GM18951 (cell line): Measurements from ENCODE around the gene KCNQ1OT1.

ENCODE experiments used
- POLR2A ChIP-seq: IDR thresholded peaks from 4 replicates; pipeline ENCODE4 v1.6.1; 2011; ENCODE audit warnings: mild to moderate bottlenecking; ENCODE audit not compliant: insufficient read length, insufficient read depth; ENCODE audit errors: extremely low read depth
- in situ Hi-C: fragments of 300-500 bp; cut with MboI; formaldehyde crosslinking; loops from one replicate; pipeline ENCODE4 v1.12.0; 2022; ENCODE audit warnings: low sequenced_read_pairs, mixed read lengths, inconsistent platforms; ENCODE audit not compliant: unreplicated experiment

The KCNQ1OT1 gene

DNA sequence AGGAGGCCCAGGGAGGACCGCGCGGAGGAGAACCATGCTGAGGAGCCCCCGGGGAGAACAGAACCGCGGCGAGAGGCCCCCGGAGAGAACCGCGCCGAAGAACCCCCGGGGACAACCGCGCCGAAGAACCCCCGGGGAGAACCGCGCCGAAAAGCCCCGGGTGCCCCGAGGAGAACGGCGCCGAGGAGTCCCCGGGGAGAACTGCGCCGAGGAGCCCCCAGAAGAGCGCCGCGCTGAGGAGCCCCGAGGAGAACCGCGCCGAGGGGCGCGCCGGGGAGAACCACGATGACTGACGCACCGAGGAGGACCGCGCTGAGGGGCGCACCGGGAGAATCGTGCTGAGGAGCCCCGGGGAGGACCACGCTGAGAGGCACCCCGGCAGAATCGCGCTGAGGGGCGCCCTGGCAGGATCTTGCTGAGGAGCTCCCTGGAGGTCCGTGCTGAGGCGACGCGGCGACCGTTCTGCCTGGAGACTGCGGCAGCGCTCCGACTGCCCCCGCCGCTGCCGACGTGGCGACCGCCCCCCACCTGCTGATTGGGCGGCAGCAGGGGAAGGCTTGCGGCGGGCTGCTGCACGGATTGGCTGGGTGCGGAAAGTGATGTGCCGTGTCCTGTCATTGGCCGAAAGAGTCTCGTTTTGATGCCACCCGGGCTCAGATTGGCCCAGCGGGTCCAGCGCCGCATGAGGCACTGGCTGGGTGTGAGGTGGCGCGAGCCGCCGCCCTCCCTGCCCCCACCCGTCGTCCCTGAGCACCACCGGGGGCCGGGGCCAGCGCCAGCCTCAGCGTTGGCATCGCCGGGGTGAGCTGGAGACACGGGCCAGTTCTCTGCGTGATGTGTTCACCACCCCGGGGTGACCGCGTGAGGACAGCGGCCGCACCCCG, at the start of gene KCNQ1OT1:
TSS of gene KCNQ1OT1 (minus strand) at position 464 of the 884 bp plus-strand sequence.
- in situ Hi-C loops, result no loop called here
- peak; percentile 98 for TF ChIP-seq POLR2A

DNA sequence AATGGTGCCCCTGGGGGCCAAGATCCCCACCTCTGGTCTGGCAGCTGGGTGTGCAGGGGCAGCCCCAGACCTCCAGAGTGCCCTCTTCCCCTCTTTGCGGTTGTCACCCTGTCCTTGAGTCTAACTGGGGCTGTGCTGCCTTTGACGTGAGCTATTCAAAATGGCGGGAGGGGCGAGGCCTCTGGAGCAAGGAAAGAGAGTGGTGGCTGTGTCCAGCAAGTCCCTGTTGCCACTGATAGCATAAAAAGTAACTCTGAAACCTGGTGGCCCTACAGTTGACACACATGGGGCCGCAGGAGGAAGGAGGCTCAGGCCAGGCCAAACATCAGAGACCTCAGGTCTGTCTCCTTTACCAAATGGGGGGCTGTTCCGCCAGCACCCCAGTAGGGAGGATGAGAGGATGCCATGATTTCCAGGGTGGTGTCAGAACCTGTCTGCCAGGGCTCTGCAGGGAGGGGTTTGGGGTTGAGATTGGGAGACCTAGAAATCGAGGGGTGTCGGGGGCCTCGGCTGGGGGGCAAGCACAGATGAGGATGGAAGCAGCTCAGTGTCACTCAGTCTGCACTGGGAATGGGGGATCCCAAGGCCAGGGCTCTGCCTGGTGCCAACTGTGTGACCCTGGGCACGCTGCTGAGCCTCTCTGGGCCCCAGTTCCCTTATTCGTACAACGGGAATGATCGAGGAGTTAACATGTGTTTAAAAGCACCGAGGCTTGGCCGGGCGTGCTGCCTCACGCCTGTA, 49.2 kb upstream of the KCNQ1OT1 start:
- TF ChIP-seq POLR2A, result no peak
- in situ Hi-C loops, result no loop called here

- TF ChIP-seq POLR2A, result no peak
- in situ Hi-C loops, result no loop called here
Observed at GRCh38 chr11:2748061-2748813, 48.4 kb upstream of the KCNQ1OT1 start.

- no peak for TF ChIP-seq POLR2A
- in situ Hi-C loops, result no loop called here
Observed at GRCh38 chr11:2747248-2748027, 47.6 kb upstream of the KCNQ1OT1 start.

- no peak for TF ChIP-seq POLR2A
- in situ Hi-C loops, result no loop called here
Observed at GRCh38 chr11:2746401-2747247, 46.8 kb upstream of the KCNQ1OT1 start.

DNA sequence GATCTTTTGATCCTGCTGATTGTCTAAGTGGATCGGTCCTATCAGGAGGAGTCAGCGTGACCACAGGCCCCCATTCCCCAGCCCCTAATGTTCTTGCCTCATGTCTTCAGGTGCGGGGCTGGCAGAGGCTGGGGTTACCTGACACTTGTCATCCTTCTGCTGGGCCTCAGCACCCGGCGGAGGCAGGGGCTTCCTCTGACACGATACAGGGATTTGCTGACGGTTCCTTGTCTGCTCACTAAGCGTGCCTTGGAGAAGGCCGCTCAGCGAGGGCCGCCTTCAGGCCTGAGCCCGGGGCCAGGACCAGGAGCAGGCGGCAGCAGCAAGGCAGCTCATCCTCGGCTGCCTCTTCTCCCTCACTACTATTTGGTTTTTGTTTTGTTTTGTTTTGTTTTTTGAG, 45.7 kb upstream of the KCNQ1OT1 start:
- TF ChIP-seq POLR2A, result no peak
- in situ Hi-C loops, result no loop called here

GRCh38 chr11:2744166-2744565, 44.4 kb upstream of the KCNQ1OT1 start:
- TF ChIP-seq POLR2A, result no peak
- in situ Hi-C loops, result no loop called here

DNA sequence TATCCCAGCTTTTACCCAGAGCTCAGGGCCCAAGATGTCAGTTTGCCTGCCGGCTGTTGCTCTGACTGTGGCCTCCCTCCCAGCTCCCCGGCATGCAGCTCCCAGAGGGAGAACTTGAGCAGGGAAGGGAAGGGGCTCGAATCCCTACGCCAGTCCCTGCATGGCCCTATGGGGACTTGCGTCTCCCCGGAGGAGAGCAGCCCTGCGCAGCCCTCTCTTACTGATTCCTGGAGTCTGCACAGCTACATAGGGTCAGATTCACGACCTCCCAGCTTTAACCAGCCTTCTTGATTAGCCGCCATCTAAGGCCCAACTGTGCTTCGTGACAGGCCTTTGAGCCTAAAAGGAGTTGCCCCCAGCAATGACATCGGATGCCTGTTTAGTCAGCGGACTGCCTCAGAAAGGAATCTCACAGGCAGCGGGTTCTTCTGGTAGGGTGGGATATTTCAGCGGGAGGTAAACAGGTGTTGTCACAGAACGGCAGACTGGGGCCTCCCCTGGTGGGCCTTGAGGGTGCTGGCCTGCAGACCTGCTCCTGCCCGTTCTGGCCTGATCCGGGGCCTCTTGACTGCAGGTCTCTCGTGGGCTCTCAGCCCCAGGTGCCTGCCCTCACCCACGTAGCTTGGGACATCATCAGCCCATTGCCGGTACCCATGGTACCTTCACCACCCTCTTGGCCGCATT, 43.8 kb upstream of the KCNQ1OT1 start:
- in situ Hi-C loops, result no loop called here
- no peak for TF ChIP-seq POLR2A

GRCh38 chr11:2742611-2743426, 43.0 kb upstream of the KCNQ1OT1 start:
- in situ Hi-C loops, result no loop called here
- TF ChIP-seq POLR2A, result no peak

- no peak for TF ChIP-seq POLR2A
- in situ Hi-C loops, result no loop called here
Observed at GRCh38 chr11:2742201-2742600, 42.4 kb upstream of the KCNQ1OT1 start.

DNA sequence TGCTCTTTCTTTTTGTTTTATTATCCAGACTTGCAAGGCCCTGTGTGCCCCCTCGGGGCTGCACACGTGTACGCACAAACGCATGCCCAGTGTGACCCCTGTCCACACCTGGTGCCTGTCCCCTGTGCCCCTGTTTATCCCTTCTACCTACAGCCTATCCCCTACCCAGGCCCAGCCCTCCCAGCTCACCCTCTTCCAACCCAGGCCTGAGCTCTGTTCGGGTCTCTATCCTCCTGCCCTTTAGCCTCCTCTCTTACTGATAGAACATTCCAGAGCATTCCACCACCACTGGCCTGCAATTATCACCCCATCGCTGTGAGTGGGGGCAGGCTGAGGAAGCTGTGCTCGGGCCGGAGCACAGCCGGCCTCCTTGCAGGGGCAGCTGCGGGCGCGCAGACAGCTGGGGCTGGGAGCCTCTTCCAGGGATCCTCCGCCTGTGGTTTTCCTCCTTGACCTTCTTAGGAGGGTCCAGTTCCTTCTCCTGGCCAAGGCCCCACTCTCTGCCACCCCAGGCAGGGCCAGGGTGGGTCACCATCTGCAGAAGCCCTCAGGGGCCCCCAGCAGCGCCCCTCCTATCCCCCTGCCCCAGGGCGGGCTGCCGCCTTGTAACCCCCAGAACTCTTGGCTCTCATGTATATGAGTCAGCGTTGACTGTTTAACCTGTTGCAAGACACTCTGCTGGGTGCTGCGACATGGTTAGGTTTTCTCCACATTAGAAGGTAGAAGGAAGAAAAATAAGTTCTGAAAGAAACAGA, 41.8 kb upstream of the KCNQ1OT1 start:
- no peak for TF ChIP-seq POLR2A
- in situ Hi-C loops, result no loop called here
